HepG2 (cell line): ENCODE data around the gene ENDOU. TPM values are rescaled to one million over a fixed set of nuclear protein-coding genes. Genes with fewer than 3 reads are reported as not detected.
A peak's percentile ranks its signal among the peaks of the same experiment; 100 is the strongest.

Experiments
- ATAC-seq: fragments of 200-7000 bp; cut with Tn5 transposase; 3 replicates; pipeline ENCODE4 v1.9.1; 2020; ENCODE audit warnings: mild to moderate bottlenecking, moderate library complexity
- BruUV-seq: library from RNA; stranded (reverse); fragments of 400-500 nt; replicated peaks from 2 replicates; lab custom pipeline; 2021; lab: Mats Ljungman, UMichigan
- CTCF ChIA-PET: fragments of 300-600 bp; formaldehyde crosslinking; extraction: SDS; loops from one replicate; lab custom pipeline; 2021; ENCODE audit warnings: low total read pairs, inconsistent platforms, low intra/inter-chr PET ratio; lab: Yijun Ruan, JAX
- POLR2A ChIA-PET: fragments of 350-600 bp; sonication (Branson Sonifier 250); formaldehyde crosslinking; loops from one replicate; lab custom pipeline; 2020; ENCODE audit warnings: antibody characterized with exemption, inconsistent platforms; lab: Yijun Ruan, JAX
- DNase-seq: peaks from one replicate; pipeline ENCODE4 v3.0.0-alpha.2; 2015; ENCODE audit warnings: low spot score
- FAIRE-seq: peaks from 3 replicates; lab custom pipeline; 2011; peaks lifted over from hg19 to GRCh38; lab: Jason Lieb, UNC
- H2AFZ ChIP-seq: one replicate; pipeline ENCODE4 v1.6.1; 2011; ENCODE audit warnings: low read length, inconsistent platforms
- H3K27ac ChIP-seq: fragments of 300-600 bp; 3 replicates; pipeline ENCODE4 v1.8.0; 2011; ENCODE audit warnings: mixed run types, mild to moderate bottlenecking, mixed read lengths, low read length, inconsistent platforms; ENCODE audit not compliant: insufficient read depth; ENCODE audit errors: extremely low read length
- H3K27me3 ChIP-seq, 2 experiments: fragments of 200-600 bp in 1 of 2; 2 replicates in 1 of 2; 3 replicates in 1 of 2; pipeline versions ENCODE4 v1.6.0 to v1.8.0; 2011; ENCODE audit warnings: low read length in 2 of 2, mild to moderate bottlenecking in 2 of 2, moderate library complexity in 2 of 2, inconsistent platforms in 1 of 2; ENCODE audit not compliant: insufficient read depth in 2 of 2, control insufficient read depth in 1 of 2
- H3K36me3 ChIP-seq, 2 experiments: fragments of 200-600 bp in 1 of 2; replicated peaks in 1 of 2; 2 replicates in 1 of 2; 3 replicates in 1 of 2; pipeline versions ENCODE4 v1.5.1 to v1.8.0; 2011; ENCODE audit warnings: low read length in 2 of 2, inconsistent platforms in 1 of 2; ENCODE audit not compliant: insufficient read depth in 2 of 2, control insufficient read depth in 1 of 2
- H3K4me1 ChIP-seq: 2 replicates; pipeline ENCODE4 v1.5.1; 2012; ENCODE audit warnings: low read length, inconsistent platforms; ENCODE audit not compliant: insufficient read depth
- H3K4me2 ChIP-seq: 2 replicates; pipeline ENCODE4 v1.6.0; 2011; ENCODE audit warnings: low read depth, low read length, inconsistent platforms
- H3K4me3 ChIP-seq, 3 experiments: fragments of 200-600 bp in 1 of 3; sonication (generic), shearing (Covaris generic) in 1 of 3; replicated peaks in 1 of 3; 2 replicates each; pipeline ENCODE4 v1.5.1; 2011 to 2016; ENCODE audit warnings: low read length in 3 of 3, inconsistent platforms in 2 of 3, low read depth in 2 of 3, mild to moderate bottlenecking in 2 of 3, control low read depth in 1 of 3, mixed read lengths in 1 of 3; ENCODE audit not compliant: insufficient read depth in 1 of 3
- H3K79me2 ChIP-seq: one replicate; pipeline ENCODE4 v1.6.1; 2011; ENCODE audit warnings: low read length, inconsistent platforms; ENCODE audit not compliant: insufficient read depth
- H3K9ac ChIP-seq: 2 replicates; pipeline ENCODE4 v1.6.0; 2011; ENCODE audit warnings: mild to moderate bottlenecking, low read depth, low read length, inconsistent platforms; ENCODE audit not compliant: insufficient read depth
- H3K9me3 ChIP-seq: 2 replicates; pipeline ENCODE4 v1.5.1; 2012; ENCODE audit warnings: mild to moderate bottlenecking, low read length
- H4K20me1 ChIP-seq: 2 replicates; pipeline ENCODE4 v1.6.0; 2011; ENCODE audit warnings: inconsistent platforms, mild to moderate bottlenecking, low read length, moderate library complexity; ENCODE audit not compliant: insufficient read depth
- BATF2 ChIP-seq: sonication (generic); formaldehyde crosslinking; IDR thresholded peaks from 2 replicates; pipeline ENCODE4 v1.8.0; 2022; ENCODE audit warnings: mild to moderate bottlenecking, missing genetic modification reagents, moderate library complexity
- GRHL1 ChIP-seq: sonication (generic); formaldehyde crosslinking; conservative IDR thresholded peaks from 2 replicates; pipeline ENCODE4 v1.8.0; 2022; ENCODE audit warnings: missing genetic modification reagents
- NFATC3 ChIP-seq: sonication (generic); formaldehyde crosslinking; IDR thresholded peaks from 2 replicates; pipeline ENCODE4 v1.5.1; 2020; ENCODE audit warnings: mild to moderate bottlenecking, missing genetic modification reagents
- SP5 ChIP-seq: IDR thresholded peaks from 2 replicates; pipeline ENCODE4 v1.6.1; 2016; ENCODE audit warnings: low read depth, borderline replicate concordance
- ZFY ChIP-seq: sonication (generic); formaldehyde crosslinking; IDR thresholded peaks from 2 replicates; pipeline ENCODE4 v1.4.0; 2020; ENCODE audit warnings: missing genetic modification reagents
- ZNF10 ChIP-seq: sonication (generic); formaldehyde crosslinking; IDR thresholded peaks from 2 replicates; pipeline ENCODE4 v1.4.0; 2020; ENCODE audit warnings: mild to moderate bottlenecking, low read depth, missing genetic modification reagents, borderline replicate concordance
- ZNF710 ChIP-seq: sonication (generic); formaldehyde crosslinking; IDR thresholded peaks from 2 replicates; pipeline ENCODE4 v1.5.0; 2020; ENCODE audit warnings: mild to moderate bottlenecking, missing genetic modification reagents, borderline replicate concordance
- ZNF770 ChIP-seq: sonication (generic); formaldehyde crosslinking; IDR thresholded peaks from 2 replicates; pipeline ENCODE4 v1.5.0; 2020; ENCODE audit warnings: mild to moderate bottlenecking, missing genetic modification reagents
- WGBS: methylation state at CpG from one replicate; pipeline ENCODE4 v1.1.6; 2017; ENCODE audit warnings: low lambda C conversion rate; 5-methylcytosine and 5-hydroxymethylcytosine counted together
- in situ Hi-C: cut with HindIII; loops from 2 replicates; pipeline ENCODE4 v1.10.0; 2017; ENCODE audit warnings: low pct_unique_long_range_greater_than_20kb; ENCODE audit not compliant: extremely low pct_ligation_motif_present
- intact Hi-C: fragments of 100-400 bp; cut with micrococcal nuclease; formaldehyde crosslinking; loops from one replicate; pipeline ENCODE4 v1.10.0; 2022; ENCODE audit not compliant: unreplicated experiment
- polyA plus RNA-seq, 8 experiments: library from polyadenylated mRNA; depleted of rRNA in 3 of 8; stranded (reverse) in 7 of 8; unstranded in 1 of 8; fragments of >200 nt; fragmentation: Illumina TruSeq in 4 of 8; extraction: Trizol in 4 of 8; gene quantifications; 2 replicates each; pipeline versions ENCODE4 v1.2.1 to v1.2.3, GENCODE V29; 2011 to 2016; ENCODE audit warnings: low read depth in 4 of 8, missing spikeins in 1 of 8, mixed read lengths in 1 of 8; ENCODE audit not compliant: insufficient read depth in 1 of 8
- total RNA-seq, 5 experiments: library from RNA; depleted of rRNA; stranded (reverse); fragments of >200 nt; fragmentation: Illumina TruSeq; extraction: Trizol; gene quantifications; 2 replicates each; pipeline ENCODE4 v1.2.3, GENCODE V29; 2016; ENCODE audit warnings: low read depth in 1 of 5
- TF ChIP-seq, protein P1 (sequence below): sonication (generic); IDR thresholded peaks from 2 replicates; pipeline ENCODE4 v1.6.1; 2016; ENCODE audit warnings: low read depth, borderline replicate concordance
- TF ChIP-seq, protein P2 (sequence below): sonication (generic); formaldehyde crosslinking; IDR thresholded peaks from 2 replicates; pipeline ENCODE4 v1.5.0; 2020; ENCODE audit warnings: mild to moderate bottlenecking, missing genetic modification reagents, moderate library complexity
- TF ChIP-seq, protein P3 (sequence below): sonication (generic); formaldehyde crosslinking; IDR thresholded peaks from 2 replicates; pipeline ENCODE4 v1.5.1; 2020; ENCODE audit warnings: mild to moderate bottlenecking, moderate library complexity, missing genetic modification reagents

Gene ENDOU
- total and polyA plus RNA-seq, 2 of the 13 experiments (the other 11 are each of a cell fraction or from before 2014, with no cell fraction given) = not detected

GRCh38 chr12:47739979-47740378 lies 14.7 kb upstream of the ENDOU start:
- H3K27me3 ChIP-seq = peaks cover 10 to 39% of the 10 kb centered on the region in 2 experiments
- no TSS peak for BruUV-seq
- no peak overlapping the region for H3K9ac ChIP-seq
- H3K4me3 ChIP-seq = peak overlapping the region in 1 of 3 experiments; percentile 24; a peak in 1 of 6 replicates
- H3K9me3 ChIP-seq = no peaks in the 10 kb centered on the region
- H3K36me3 ChIP-seq = no peaks in the 10 kb centered on the region
- no peak for FAIRE-seq
- POLR2A ChIA-PET = interaction anchor here (1.1 kb wide), 2 partner anchors 34 to 81 kb away, joined by 3 to 6 read pairs; partner anchors contain the start of gene RPAP3
- WGBS = 6% methylated on average over 11 of the region's 12 CpGs
- no peaks in the 10 kb centered on the region for H4K20me1 ChIP-seq
- CTCF ChIA-PET = no interaction called here
- H3K4me1 ChIP-seq = peaks cover 32% of the 10 kb centered on the region
- peak; percentile 64 for ATAC-seq
- no peaks in the 10 kb centered on the region for H3K79me2 ChIP-seq
- H3K4me2 ChIP-seq = peak overlapping the region; percentile 52
- no peak overlapping the region for H3K27ac ChIP-seq
- no peak overlapping the region for H2AFZ ChIP-seq
- DNase-seq = peak; percentile 15
- in situ Hi-C loops (loop anchor here (5.0 kb wide), 1 partner anchor 37 kb away; no protein-coding TSS in a partner anchor), intact Hi-C loops (no loop called here)
- no peak for TF ChIP-seq ZNF710 (CRISPR knock-in tag)
- TF ChIP-seq NFATC3 = no peak
- 0 out of 2 replicates have a peak, but pooled peaks have one; percentile 35 for TF ChIP-seq SP5 (CRISPR knock-in tag)
- TF ChIP-seq, protein P1, sequence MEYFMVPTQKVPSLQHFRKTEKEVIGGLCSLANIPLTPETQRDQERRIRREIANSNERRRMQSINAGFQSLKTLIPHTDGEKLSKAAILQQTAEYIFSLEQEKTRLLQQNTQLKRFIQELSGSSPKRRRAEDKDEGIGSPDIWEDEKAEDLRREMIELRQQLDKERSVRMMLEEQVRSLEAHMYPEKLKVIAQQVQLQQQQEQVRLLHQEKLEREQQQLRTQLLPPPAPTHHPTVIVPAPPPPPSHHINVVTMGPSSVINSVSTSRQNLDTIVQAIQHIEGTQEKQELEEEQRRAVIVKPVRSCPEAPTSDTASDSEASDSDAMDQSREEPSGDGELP = peak; percentile 70; the same call in 1 of the 2 replicates
- TF ChIP-seq, protein P2, sequence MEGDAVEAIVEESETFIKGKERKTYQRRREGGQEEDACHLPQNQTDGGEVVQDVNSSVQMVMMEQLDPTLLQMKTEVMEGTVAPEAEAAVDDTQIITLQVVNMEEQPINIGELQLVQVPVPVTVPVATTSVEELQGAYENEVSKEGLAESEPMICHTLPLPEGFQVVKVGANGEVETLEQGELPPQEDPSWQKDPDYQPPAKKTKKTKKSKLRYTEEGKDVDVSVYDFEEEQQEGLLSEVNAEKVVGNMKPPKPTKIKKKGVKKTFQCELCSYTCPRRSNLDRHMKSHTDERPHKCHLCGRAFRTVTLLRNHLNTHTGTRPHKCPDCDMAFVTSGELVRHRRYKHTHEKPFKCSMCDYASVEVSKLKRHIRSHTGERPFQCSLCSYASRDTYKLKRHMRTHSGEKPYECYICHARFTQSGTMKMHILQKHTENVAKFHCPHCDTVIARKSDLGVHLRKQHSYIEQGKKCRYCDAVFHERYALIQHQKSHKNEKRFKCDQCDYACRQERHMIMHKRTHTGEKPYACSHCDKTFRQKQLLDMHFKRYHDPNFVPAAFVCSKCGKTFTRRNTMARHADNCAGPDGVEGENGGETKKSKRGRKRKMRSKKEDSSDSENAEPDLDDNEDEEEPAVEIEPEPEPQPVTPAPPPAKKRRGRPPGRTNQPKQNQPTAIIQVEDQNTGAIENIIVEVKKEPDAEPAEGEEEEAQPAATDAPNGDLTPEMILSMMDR = peak; percentile 18; the same call in 1 of the 2 replicates
- TF ChIP-seq ZFY = 0 out of 2 replicates have a peak, but pooled peaks have one; percentile 29
- no peak for TF ChIP-seq ZNF10 (CRISPR knock-in tag)
- TF ChIP-seq GRHL1 (CRISPR knock-in tag) = no peak
- TF ChIP-seq ZNF770 (CRISPR knock-in tag) = peak; percentile 89
- TF ChIP-seq, protein P3, sequence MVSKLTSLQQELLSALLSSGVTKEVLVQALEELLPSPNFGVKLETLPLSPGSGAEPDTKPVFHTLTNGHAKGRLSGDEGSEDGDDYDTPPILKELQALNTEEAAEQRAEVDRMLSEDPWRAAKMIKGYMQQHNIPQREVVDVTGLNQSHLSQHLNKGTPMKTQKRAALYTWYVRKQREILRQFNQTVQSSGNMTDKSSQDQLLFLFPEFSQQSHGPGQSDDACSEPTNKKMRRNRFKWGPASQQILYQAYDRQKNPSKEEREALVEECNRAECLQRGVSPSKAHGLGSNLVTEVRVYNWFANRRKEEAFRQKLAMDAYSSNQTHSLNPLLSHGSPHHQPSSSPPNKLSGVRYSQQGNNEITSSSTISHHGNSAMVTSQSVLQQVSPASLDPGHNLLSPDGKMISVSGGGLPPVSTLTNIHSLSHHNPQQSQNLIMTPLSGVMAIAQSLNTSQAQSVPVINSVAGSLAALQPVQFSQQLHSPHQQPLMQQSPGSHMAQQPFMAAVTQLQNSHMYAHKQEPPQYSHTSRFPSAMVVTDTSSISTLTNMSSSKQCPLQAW (CRISPR knock-in tag) = no peak
- TF ChIP-seq BATF2 (CRISPR knock-in tag) = no peak
